GM23338 (cell line): Measurements from ENCODE around the gene FSIP1. TPM values are rescaled to one million over a fixed set of nuclear protein-coding genes. Genes with fewer than 3 reads are reported as not detected.
A peak's percentile ranks its signal among the peaks of the same experiment; 100 is the strongest.

Source experiments
- ATAC-seq: fragments of 200-7000 bp; cut with Tn5 transposase; 3 replicates; pipeline ENCODE4 v1.9.1; 2020
- DNase-seq: peaks from one replicate; pipeline ENCODE4 v3.0.0-alpha.2; 2015; ENCODE audit warnings: low spot score
- H2AFZ ChIP-seq: fragments of 200-600 bp; sonication (generic); 2 replicates; pipeline ENCODE4 v1.8.0; 2016; ENCODE audit warnings: antibody characterized with exemption, mild to moderate bottlenecking, moderate library complexity
- H3F3A ChIP-seq: fragments of 200-600 bp; sonication (generic); replicated peaks from 2 replicates; pipeline ENCODE4 v1.8.0; 2017; ENCODE audit warnings: antibody characterized with exemption, mixed run types, low read depth
- H3K27ac ChIP-seq: fragments of 200-600 bp; sonication (generic); 2 replicates; pipeline ENCODE4 v1.6.1; 2016; ENCODE audit warnings: low read depth
- H3K27me3 ChIP-seq: fragments of 200-600 bp; sonication (generic); 2 replicates; pipeline ENCODE4 v1.8.0; 2016; ENCODE audit warnings: mild to moderate bottlenecking, mixed run types, moderate library complexity; ENCODE audit not compliant: insufficient read depth
- H3K36me3 ChIP-seq: fragments of 200-600 bp; sonication (generic); 2 replicates; pipeline ENCODE4 v1.8.0; 2016; ENCODE audit warnings: mild to moderate bottlenecking; ENCODE audit not compliant: insufficient read depth
- H3K4me1 ChIP-seq: fragments of 200-600 bp; sonication (generic); 2 replicates; pipeline ENCODE4 v1.8.0; 2016; ENCODE audit warnings: mild to moderate bottlenecking, moderate library complexity; ENCODE audit not compliant: insufficient read depth
- H3K4me2 ChIP-seq: fragments of 200-600 bp; sonication (generic); 2 replicates; pipeline ENCODE4 v1.7.1; 2017; ENCODE audit warnings: mixed run types
- H3K4me3 ChIP-seq: fragments of 200-600 bp; sonication (generic); 2 replicates; pipeline ENCODE4 v1.6.1; 2016; ENCODE audit warnings: mixed run types
- H3K79me2 ChIP-seq: fragments of 200-600 bp; sonication (generic); replicated peaks from 2 replicates; pipeline ENCODE4 v1.8.0; 2017; ENCODE audit warnings: mild to moderate bottlenecking; ENCODE audit not compliant: insufficient read depth
- H3K9me2 ChIP-seq: fragments of 200-600 bp; sonication (generic); 2 replicates; pipeline ENCODE4 v1.8.0; 2017; ENCODE audit not compliant: insufficient read depth
- H4K20me1 ChIP-seq: fragments of 200-600 bp; sonication (generic); replicated peaks from 2 replicates; pipeline ENCODE4 v1.8.0; 2017; ENCODE audit warnings: mild to moderate bottlenecking; ENCODE audit not compliant: insufficient read depth
- H3K27ac Mint-ChIP-seq: 2 replicates; pipeline ENCODE4 v1.8.0; 2020; ENCODE audit warnings: inconsistent platforms, mild to moderate bottlenecking, moderate library complexity, mixed read lengths
- H3K27me3 Mint-ChIP-seq: 3 replicates; pipeline ENCODE4 v1.8.0; 2022; ENCODE audit warnings: low read depth, mild to moderate bottlenecking, moderate library complexity, mixed read lengths, inconsistent platforms; ENCODE audit not compliant: insufficient read depth, poor library complexity
- H3K36me3 Mint-ChIP-seq: 3 replicates; pipeline ENCODE4 v1.8.0; 2021; ENCODE audit warnings: low read depth, mild to moderate bottlenecking, inconsistent platforms, moderate library complexity, mixed read lengths
- H3K4me1 Mint-ChIP-seq: 3 replicates; pipeline ENCODE4 v1.8.0; 2020; ENCODE audit warnings: mild to moderate bottlenecking, inconsistent platforms, mixed read lengths
- H3K4me3 Mint-ChIP-seq: 3 replicates; pipeline ENCODE4 v1.8.0; 2021; ENCODE audit warnings: moderate library complexity, mild to moderate bottlenecking, inconsistent platforms, mixed read lengths
- H3K9me3 Mint-ChIP-seq: 3 replicates; pipeline ENCODE4 v1.8.0; 2020; ENCODE audit warnings: moderate library complexity, mild to moderate bottlenecking, inconsistent platforms, mixed read lengths
- CREB1 ChIP-seq: fragments of 250-450 bp; sonication (Bioruptor Pico); IDR thresholded peaks from 2 replicates; pipeline ENCODE4 v1.5.0; 2020; ENCODE audit warnings: low read depth, mild to moderate bottlenecking, moderate library complexity
- JUNB ChIP-seq: IDR thresholded peaks from one replicate; pipeline ENCODE4 v1.6.1; 2016; ENCODE audit warnings: antibody characterized with exemption; ENCODE audit not compliant: unreplicated experiment
- NANOG ChIP-seq: IDR thresholded peaks from 2 replicates; pipeline ENCODE4 v1.6.1; 2016; ENCODE audit warnings: antibody characterized with exemption, borderline replicate concordance
- REST ChIP-seq: IDR thresholded peaks from one replicate; pipeline ENCODE4 v1.6.1; 2018; ENCODE audit warnings: antibody characterized with exemption; ENCODE audit not compliant: unreplicated experiment
- STAT1 ChIP-seq: IDR thresholded peaks from one replicate; pipeline ENCODE4 v1.6.1; 2016; ENCODE audit warnings: antibody characterized with exemption; ENCODE audit not compliant: unreplicated experiment
- ZNF114 ChIP-seq: fragments of 250-450 bp; sonication (Bioruptor Pico); IDR thresholded peaks from 2 replicates; pipeline ENCODE4 v1.5.0; 2020; ENCODE audit warnings: mild to moderate bottlenecking, moderate library complexity
- ZNF462 ChIP-seq: fragments of 250-450 bp; sonication (Bioruptor Pico); IDR thresholded peaks from 2 replicates; pipeline ENCODE4 v1.5.0; 2020; ENCODE audit warnings: mild to moderate bottlenecking, moderate library complexity
- polyA plus RNA-seq: library from polyadenylated mRNA; unstranded; fragments of >200 nt; fragmentation: Nextera tagmentation; extraction: Ambion mirVana; gene quantifications from 2 replicates; pipeline ENCODE4 v1.2.1, GENCODE V29; 2016
- total RNA-seq: library from RNA; depleted of rRNA; stranded (reverse); fragments of >200 nt; shearing (Covaris generic); gene quantifications from 2 replicates; pipeline ENCODE4 v1.2.3, GENCODE V29; 2014

The FSIP1 gene
- total and polyA plus RNA-seq, 2 experiments from 2014 or later: 0.92 to 2.1 TPM

DNA sequence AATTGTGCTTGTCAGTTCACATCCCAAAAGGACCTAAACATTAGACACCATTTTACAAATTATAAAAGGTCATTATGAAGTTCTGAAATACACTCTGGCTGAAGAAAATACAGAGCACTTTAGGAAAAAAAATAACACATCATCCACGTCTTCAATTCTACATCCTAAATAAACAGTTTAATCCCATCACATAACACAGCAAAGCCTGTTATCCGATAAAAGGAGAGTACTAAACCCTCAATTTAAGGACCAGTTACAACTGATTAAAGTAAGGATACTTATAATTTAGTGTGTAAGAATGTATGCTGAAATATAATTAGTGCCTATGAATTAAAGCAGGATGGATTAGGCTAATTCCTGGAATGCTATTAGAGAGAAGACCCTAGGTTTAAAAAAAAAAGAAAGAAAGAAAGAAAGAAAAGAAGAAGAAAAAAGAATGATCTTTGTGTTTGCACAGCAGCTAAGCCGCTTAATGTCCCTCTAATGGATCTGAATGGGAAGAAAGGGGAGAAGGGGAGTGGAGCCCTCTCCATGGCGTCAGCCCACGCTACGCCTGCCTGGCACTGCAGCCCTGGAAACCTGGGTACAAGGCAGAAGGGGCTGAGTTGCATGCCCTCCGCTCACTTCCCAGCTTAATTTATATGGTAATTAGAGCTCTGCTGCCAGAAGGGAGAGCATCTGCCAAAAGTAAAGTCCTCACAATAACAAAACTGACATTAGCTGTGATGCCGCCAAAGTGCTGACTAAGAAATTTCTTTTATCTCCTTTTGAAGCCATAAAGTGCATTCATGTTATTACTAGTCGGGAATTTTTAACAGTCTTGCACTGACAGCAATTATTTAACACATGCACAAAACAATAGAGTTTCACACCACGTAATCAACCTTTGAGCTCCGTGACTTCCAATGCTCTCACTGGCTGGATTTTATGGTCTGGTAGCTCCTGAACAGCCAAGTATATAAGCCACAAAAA, 90.0 kb downstream of the FSIP1 start:
- peaks cover 13% of the 10 kb centered on the region for H3K4me1 ChIP-seq
- H3K4me3 Mint-ChIP-seq: peak overlapping the region; percentile 43; the same call in 2 of the 3 replicates
- peak overlapping the region; percentile 68 for H3K4me2 ChIP-seq
- H4K20me1 ChIP-seq: no peaks in the 10 kb centered on the region
- no peaks in the 10 kb centered on the region for H3K36me3 ChIP-seq
- no peaks in the 10 kb centered on the region for H3F3A ChIP-seq
- no peaks in the 10 kb centered on the region for H3K9me2 ChIP-seq
- peaks cover 4% of the 10 kb centered on the region for H3K27me3 Mint-ChIP-seq
- no peak overlapping the region for H3K27ac Mint-ChIP-seq
- H3K36me3 Mint-ChIP-seq: no peaks in the 10 kb centered on the region
- H2AFZ ChIP-seq: peak overlapping the region; percentile 43
- peak; percentile 49 for DNase-seq
- peak; percentile 99 for ATAC-seq
- no peaks in the 10 kb centered on the region for H3K79me2 ChIP-seq
- no peaks in the 10 kb centered on the region for H3K9me3 Mint-ChIP-seq
- no peak overlapping the region for H3K27ac ChIP-seq
- TF ChIP-seq JUNB (no peak), CREB1 (CRISPR knock-in tag) (no peak), REST (no peak), ZNF114 (CRISPR knock-in tag) (no peak), STAT1 (no peak), NANOG (no peak), ZNF462 (CRISPR knock-in tag) (no peak)
- peak overlapping the region; percentile 23 for H3K4me3 ChIP-seq
- H3K27me3 ChIP-seq: no peaks in the 10 kb centered on the region
- peaks cover 29% of the 10 kb centered on the region for H3K4me1 Mint-ChIP-seq
